ENCODE results near the gene RPL6.
"Not testable (repeated sequence)": the region's sequence is repeated elsewhere in the genome, so short reads cannot be mapped to it uniquely, and the experiment has no call there.

Gene RPL6

DNA sequence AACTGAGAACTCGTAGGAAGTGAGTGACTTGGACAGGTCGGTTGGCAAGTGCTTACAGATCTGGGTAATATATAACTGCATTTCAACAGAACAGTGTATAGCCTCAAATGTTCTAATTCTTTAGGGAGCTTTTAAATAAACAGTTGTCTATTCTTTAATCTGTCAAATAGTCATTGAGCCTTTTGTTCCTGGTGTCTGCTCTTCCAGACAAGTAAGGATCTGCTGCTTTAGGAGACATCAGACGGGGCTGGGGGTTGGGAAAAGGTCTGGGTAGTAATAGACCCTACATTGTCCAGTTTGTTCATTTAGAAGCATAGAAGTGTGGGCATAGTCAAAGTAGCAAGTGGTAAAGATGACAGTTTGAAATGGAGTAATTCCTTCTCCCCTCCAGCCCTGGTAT lies 11.3 kb upstream of the RPL6 start:
- DNase-seq (ENCODE audit: low read depth in 1 of 2, low spot score in 1 of 2): no peak

DNA sequence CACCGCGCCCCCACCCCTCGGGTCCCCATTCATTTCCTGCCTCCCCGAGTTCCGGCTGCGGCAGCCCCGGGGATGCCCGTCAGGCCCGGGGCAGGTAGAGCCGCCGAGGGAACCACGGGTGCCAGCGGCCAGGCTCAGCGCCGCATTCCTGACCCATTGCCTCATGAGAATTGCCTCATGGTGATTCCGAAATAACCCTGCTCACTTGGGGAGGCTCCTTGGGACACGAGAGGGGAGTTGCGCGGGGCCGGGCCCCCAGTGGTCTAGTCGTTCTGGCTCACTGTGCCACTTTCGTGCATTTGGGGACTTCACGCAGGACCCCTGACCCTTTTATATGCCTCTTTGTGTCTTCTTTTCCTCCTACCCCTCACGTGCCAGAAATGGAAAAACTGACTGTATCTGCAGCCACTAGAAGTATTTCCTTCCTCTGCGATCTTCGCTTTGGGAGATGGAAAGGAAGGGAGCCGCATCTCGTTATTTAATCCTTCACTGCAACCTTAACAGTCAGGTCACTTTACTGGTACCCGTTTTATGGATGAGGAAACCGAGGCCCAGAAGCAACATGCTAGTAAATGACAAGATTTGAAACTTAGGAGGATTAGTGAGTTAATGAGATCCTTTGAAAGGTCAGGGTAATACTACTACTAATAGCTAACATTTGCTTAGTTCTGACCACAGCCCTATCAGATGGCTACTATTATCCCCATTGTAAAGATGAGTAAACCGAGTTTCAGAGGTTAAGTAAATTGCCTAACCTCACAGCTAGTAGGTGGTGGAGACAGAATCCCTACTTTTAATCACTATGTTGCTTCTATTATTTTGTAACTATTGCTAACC lies 10.1 kb upstream of the RPL6 start:
- no peak for DNase-seq (ENCODE audit: low read depth in 1 of 2, low spot score in 1 of 2)

DNA sequence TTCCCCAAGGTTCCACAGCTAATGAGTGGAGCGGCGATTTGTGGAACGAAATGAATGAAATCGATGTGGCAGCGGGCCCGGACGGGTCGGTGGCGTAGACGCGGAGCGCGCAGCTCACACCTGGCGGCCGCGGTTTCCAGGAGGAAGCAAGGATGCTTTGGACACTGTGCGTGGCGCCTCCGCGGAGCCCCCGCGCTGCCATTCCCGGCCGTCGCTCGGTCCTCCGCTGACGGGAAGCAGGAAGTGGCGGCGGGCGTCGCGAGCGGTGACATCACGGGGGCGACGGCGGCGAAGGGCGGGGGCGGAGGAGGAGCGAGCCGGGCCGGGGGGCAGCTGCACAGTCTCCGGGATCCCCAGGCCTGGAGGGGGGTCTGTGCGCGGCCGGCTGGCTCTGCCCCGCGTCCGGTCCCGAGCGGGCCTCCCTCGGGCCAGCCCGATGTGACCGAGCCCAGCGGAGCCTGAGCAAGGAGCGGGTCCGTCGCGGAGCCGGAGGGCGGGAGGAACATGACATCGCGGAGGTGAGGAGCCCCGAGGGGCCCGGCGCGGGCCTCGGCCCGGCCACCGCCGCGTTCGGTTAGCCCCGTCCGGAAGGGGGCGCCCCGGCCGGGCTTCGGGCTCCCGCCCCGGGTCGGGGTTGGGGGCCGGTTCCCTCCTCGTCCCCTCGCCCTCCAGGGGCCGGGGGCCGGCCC lies 9.3 kb upstream of the RPL6 start, which contains the start of gene PTPN11:
Gene PTPN11 (plus strand): TSS at position 340 of the 689 bp plus-strand sequence. CDS start 165 bp downstream, at position 505.
- peak; percentile 81 to 89 for DNase-seq (ENCODE audit: low read depth in 1 of 2, low spot score in 1 of 2)

DNA sequence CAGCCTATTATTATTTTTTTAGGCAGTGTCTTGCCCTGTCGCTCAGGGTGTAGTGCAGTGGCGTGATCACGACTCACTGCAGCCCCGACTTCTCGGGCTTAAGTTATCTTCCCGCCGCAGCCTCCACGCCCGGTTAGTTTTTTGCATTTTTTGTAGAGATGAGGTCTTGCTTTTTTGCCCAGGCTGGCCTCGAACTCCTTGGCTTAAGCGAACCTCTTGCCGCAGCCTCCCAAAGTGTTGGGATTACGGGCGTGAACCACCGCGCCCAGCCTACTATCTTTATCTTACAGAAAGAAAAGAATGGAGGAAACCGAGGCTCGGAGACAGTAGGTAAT lies 8.8 kb upstream of the RPL6 start:
- DNase-seq (ENCODE audit: low read depth in 1 of 2, low spot score in 1 of 2): no peak

DNA sequence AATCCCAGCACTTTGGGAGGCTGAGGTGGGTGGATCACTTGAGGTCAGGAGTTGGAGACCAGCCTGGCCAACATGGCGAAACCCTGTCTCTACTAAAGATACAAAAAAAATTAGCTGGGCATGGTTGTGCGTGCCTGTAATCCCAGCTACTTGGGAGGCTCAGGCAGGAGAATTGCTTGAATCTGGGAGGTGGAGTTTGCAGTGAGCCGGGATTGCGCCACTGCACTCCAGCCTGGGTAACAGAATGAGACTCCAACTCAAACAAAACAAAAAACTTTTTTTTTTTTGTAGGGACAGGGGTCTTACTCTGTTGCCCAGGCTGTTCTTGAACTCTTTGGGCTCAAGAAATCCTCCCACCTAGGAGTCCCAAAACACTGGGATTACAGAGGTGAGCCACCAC lies 6.1 kb upstream of the RPL6 start:
- not testable (repeated sequence) for DNase-seq (ENCODE audit: low read depth in 1 of 2, low spot score in 1 of 2)

DNA sequence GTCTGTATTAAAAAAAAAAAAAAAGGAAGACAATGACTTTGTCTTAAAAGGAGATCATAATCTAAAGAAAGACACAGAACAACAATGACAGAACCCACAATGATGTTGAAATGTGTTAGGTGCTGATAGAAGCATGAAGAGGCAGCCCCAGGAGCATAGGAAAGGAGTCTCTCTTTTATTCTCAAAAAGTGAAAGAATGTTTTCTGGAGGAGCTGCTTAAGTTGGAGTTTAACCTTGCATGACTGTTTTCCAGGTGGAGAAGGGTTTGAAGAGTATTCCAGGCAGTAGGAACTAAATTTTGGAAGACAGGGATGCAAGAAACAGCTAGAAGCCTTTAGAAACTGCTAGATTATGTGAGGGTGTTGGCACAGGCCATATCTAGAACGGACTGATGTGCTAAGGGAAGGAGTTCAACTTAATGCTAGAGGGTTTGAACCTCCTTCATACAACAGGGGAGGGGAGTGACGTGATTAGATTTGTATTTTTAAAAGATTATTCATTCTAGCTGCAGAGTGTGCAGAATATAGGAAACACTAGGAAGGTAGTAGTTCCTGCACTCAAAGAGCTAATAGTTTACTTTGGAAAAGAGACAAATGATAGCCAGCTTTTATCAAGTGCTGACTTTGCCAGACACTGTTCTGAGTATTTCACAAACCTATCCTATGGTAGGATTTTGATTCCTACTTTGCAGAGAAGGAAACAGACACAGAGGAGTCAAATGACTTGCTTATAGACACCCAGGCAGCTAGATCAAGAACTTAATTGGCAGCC lies 4.6 kb upstream of the RPL6 start:
- DNase-seq (ENCODE audit: low read depth in 1 of 2, low spot score in 1 of 2): no peak

DNA sequence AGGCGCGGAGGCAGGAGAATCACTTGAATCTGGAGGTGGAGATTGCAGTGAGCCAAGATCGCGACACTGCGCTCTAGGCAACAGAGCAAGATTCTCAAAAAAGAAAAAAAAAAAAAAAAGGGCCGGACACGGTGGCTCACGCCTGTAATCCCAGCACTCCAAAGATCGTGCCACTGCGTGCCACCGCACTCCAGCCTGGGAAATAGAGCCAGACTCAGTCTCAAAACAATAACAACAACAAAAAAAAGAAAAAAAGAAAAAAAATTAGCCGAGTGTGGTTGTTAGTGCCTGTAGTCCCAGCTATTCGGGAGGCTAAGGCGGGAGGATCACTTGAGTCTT lies 470 bp upstream of the RPL6 start:
- no peak for DNase-seq (ENCODE audit: low read depth in 1 of 2, low spot score in 1 of 2)

DNA sequence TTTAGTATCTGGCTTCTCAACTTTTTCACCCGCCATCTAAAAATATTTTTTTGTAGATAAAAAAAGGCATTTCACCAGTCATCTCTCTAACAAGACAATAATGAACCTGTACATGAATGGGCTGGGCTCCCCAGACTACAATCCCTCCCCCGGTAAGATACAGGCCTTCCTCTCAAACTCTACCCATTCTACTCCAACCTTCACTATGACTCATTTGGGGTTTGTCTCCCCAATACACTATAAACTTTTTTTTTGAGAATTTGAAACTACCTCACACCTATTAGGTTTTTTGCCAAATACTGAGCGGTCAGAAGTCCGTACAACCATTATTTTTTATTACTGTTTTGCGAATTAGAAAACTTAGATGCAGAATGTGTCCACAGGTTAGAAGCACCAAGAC lies 784 bp downstream of the RPL6 start:
- no peak for DNase-seq (ENCODE audit: low read depth in 1 of 2, low spot score in 1 of 2)

DNA sequence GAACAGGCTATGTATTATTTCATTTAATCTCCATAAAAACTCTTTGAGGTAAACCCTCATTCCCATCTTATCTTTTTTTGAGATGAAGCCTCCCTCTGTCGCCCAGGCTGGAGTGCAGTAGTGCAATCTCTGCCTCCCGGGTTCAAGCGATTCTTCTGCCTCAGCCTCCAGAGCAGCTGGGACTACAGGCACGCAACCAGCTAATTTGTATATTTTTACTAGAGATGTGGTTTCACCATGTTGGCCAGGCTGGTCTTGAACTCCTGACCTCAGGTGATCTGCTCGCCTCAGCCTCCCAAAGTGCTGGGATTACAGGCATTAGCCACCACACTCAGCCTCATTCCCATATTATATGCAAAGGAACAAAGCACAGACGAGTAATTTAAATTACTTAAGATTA lies 1.7 kb downstream of the RPL6 start:
- not testable (repeated sequence) for DNase-seq (ENCODE audit: low read depth in 1 of 2, low spot score in 1 of 2)

DNA sequence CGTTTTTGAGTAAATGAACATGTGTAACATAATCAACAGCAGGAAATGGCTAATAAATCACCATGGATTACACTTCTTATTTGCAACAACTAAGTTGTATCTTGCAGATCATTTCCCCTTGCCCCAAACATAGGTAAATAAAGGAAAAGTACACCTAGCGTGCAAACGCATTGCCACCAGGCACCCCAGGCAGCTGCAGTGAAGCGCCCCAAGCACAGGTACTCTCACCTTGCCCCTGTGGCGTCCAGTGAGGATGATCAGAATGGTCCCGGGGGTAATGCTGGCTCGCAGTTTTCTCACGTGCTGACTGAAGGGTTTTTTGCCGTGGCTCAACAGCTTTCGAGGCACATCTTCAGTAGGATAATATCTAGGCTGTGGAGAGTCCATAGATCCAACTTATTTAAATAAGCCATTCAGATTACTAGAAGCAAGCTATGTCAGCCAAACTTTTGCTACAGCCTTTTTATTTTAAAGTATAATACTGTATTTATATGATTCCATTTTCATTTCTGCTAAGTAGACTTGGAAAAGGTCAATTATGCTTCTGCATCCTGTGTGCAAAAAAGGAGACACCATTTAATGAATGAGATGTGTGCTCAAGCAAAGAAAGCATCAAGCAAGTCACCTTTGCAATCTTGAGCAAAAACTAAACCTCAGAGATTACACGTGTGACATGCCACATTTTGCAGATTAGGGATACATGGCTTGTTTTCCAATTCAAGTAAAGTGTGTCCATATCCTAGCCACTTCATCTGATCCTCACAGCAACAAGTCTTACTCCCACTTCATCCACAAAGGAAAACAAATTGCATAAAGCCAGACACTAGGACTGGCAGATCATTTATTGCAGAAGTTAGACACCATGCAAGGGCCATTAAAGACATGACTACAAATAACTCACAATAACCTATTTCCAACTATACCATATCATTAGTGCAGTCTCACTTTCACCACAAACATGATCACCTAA lies 2.6 kb downstream of the RPL6 start:
- no peak for DNase-seq (ENCODE audit: low read depth in 1 of 2, low spot score in 1 of 2)

DNA sequence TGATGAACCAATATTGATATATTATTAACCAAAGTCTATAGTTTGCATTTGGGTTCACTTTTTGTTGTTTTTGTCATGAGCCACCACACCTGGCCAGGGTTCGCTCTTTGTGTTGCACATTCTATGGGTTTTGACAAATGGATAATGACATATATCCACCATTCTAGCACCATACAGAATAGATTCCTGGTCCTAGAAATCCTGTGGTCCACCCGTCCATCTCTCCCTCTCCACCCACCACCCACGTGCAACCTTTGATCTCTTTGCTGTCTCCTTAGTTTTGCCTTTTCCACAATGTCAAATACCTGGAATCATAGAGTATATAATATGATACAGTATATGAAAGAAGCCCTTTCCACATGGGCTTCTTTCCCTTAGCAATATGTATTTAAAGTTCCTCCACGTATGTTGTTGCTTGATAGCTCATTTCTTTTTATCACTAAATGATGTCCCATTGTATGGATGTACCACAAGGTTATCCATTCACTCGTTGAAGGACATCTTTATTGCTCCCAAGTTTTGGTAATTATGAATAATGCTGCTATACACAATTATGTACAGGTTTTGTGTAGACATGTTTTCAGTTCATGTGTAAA lies 7.4 kb downstream of the RPL6 start:
- DNase-seq (ENCODE audit: low read depth in 1 of 2, low spot score in 1 of 2): no peak

DNA sequence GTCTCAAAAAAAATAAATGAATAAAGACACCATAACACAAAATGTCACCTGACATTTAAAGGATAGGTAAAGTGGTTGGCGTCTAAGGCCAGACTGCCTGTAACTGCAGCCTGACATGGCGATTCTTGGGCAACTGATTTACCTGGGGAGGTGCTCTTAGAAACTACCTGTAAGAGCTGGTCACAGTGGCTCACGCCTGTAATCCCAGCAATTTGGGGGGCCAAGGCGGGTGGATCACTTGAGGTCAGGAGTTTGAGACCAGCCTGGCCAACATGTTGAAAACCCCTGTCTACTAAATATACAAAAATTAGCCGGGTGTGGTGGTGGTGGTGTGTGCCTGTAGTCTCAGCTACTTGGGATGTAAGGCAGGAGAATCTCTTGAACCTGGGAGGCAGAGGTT lies 8.4 kb downstream of the RPL6 start:
- no peak for DNase-seq (ENCODE audit: low read depth in 1 of 2, low spot score in 1 of 2)

DNA sequence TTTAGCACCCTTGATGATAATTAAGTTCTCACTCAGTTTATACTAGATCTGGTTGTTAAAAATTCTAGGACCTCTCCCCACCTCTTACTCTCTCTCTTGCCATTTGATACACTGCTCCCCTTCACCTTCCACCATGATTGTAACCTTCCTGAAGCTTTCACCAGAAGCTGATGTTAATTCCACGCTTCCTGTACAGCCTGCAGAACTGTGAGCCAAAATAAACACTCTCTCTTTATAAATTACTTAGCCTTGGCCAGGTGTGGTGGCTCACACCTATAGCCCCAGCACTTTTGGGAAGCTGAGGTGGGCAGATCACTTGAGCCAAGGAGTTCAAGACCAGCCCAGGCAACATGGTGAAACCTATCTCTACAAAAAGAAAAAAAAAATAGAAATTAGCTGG lies 16.1 kb downstream of the RPL6 start:
- DNase-seq (ENCODE audit: low read depth in 1 of 2, low spot score in 1 of 2): no peak

DNA sequence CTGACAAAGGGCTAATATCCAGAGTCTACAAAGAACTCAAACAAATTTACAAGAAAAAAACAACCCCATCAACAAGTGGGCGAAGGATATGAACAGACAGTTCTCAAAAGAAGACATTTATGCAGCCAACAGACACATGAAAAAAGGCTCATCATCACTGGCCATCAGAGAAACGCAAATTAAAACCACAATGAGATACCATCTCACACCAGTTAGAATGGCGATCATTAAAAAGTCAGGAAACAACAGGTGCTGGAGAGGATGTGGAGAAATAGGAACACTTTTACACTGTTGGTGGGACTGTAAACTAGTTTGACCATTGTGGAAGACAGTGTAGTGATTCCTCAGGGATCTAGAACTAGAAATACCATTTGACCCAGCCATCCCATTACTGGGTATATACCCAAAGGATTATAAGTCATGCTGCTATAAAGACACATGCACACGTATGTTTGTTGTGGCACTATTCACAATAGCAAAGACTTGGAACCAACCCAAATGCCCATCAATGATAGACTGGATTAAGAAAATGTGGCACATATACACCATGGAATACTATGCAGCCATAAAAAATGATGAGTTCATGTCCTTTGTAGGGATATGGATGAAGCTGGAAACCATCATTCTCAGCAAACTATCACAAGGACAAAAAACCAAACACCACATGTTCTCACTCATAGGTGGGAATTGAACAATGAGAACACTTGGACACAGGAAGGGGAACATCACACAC lies 19.3 kb downstream of the RPL6 start:
- DNase-seq (ENCODE audit: low read depth in 1 of 2, low spot score in 1 of 2): not testable (repeated sequence)

DNA sequence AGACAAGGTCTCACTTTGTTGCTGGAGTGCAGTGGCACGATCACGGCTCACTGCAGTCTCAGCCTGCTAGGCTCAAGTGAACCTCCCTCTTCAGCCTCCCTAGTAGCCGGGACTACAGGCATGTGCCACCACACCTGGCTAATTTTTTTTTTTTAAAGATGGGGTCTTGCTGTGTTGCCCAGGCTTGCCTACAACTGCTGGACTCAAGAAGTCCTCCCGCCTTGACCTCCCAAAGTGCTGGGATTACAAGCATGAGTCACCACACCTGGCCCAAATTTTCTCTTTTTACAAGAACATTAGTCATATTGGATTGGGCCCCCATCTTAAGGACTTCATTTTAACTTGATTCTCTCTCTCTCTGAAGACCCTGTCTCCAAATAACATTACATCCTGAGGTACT lies 20.2 kb downstream of the RPL6 start:
- no peak for DNase-seq (ENCODE audit: low read depth in 1 of 2, low spot score in 1 of 2)

DNA sequence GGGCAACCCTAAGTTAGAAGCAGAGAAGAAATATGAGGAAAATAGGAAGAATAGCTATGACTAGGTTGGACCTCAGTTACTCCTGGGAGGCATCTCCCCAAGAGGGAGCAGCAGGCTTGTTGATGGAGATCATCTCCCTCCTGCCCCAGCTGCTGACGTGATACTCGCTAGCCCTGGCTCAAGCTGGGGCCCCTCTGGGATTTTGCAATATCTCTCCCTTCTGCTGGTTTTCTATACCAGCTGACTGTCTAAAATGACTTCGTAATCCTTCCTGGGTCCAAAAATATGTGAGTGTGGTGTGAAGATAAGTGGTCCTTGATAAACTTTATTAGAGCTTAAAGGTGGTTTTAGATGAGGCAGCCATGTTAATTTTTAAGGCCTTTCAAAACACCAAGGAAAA lies 22.7 kb downstream of the RPL6 start:
- no peak for DNase-seq (ENCODE audit: low read depth in 1 of 2, low spot score in 1 of 2)

DNA sequence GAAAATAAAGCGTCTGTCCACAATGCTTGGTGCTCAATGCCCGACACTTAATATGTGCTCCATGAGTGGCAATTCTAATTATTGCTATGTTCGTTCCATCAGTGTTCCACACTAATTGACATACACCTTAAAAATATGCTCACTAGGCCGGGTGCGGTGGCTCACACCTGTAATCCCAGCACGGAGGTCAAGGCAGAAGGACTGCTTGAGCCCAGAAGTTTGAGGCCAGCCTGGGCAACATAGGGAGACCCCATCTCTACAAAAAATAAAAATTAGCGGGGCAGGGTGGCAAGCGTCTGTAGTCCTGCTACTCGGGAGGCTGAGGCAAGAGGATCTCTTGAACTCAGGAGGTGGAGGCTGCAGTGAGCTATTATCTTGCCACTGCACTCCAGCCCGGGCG lies 26.5 kb downstream of the RPL6 start:
- DNase-seq (ENCODE audit: low read depth in 1 of 2, low spot score in 1 of 2): no peak

DNA sequence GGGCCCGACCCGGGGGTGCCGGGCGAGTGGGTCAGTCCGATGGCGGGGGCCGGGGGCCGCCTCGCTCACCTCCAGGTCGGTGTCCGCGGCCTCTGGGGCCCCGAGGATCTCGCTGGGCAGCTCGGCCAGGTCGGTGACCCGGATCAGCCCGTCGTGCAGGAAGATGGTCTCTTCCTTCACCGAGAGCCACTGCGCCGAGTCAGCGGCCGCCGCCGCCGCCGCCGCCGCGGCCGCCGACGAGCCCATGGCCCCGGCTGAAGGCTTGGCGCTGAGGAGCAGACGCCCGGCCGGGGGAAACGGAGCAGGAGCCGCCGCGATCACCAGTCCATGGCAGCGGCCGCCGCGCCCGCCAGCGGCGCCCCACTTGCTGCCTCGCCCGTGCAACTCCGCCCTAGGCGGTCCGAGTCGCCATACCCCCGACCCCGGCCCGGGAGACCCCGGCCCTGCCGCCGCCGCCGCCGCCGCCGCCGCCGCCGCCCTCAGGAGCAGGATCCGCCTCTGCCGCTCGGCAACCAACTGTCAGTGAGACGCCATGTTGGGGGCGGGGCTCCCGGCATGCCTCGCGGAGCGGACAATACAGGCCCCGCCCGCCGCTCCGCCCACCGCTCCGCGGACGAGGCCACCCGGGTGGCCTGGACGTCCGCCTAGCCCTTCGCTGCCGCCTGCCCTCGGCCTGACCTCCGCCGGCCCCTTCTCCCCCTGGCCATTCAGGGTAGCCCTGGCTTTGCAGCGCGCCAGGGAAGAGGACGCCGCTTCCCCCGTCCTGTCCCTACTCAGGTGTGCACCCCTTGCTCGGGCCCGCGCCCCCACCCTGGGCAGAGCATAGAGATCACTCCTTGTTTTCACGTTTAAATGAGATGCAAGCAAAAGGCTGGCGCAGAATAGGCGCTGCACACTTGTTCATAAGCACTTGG lies 27.3 kb downstream of the RPL6 start, which contains the start of gene HECTD4:
Gene HECTD4 (minus strand): TSS at position 549 of the 914 bp plus-strand sequence. CDS start 303 bp downstream, at position 246.
- peak; percentile 84 to 93 for DNase-seq (ENCODE audit: low read depth in 1 of 2, low spot score in 1 of 2)

Measured in stimulated activated CD4-positive, alpha-beta T cell treated with anti-CD3 and anti-CD28 coated beads, Interleukin-15, amount 100 ng/mL, for 1 hour (primary cell).